GM12874 (cell line): Measurements from ENCODE around the gene MB21D2.

Experiments used
- TF ChIP-seq, protein P1 (sequence below): IDR thresholded peaks from 2 replicates; pipeline ENCODE4 v1.5.1; 2011; ENCODE audit warnings: low read depth, mild to moderate bottlenecking, control low read depth, low read length, moderate library complexity; ENCODE audit not compliant: insufficient read depth

The MB21D2 gene

DNA sequence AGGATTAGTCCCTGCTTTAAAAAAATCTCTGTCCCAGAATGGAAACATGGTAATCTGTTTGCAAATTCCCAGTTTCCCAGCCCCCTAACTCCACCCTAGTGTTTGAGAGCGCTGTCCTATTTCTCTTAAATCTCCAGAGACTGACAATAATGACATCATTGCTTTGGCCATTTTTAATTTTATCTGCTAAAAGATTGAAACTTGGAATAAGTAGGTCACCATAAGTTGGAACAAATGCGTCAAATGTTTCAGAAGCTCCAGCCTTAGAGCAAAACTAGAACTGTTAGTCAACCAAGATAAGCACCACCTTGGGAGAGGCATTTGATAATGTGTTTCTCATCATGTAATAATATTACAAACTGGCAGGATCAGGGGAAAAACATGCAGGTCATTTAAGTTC lies 25.7 kb upstream of the MB21D2 start:
- TF ChIP-seq, protein P1, sequence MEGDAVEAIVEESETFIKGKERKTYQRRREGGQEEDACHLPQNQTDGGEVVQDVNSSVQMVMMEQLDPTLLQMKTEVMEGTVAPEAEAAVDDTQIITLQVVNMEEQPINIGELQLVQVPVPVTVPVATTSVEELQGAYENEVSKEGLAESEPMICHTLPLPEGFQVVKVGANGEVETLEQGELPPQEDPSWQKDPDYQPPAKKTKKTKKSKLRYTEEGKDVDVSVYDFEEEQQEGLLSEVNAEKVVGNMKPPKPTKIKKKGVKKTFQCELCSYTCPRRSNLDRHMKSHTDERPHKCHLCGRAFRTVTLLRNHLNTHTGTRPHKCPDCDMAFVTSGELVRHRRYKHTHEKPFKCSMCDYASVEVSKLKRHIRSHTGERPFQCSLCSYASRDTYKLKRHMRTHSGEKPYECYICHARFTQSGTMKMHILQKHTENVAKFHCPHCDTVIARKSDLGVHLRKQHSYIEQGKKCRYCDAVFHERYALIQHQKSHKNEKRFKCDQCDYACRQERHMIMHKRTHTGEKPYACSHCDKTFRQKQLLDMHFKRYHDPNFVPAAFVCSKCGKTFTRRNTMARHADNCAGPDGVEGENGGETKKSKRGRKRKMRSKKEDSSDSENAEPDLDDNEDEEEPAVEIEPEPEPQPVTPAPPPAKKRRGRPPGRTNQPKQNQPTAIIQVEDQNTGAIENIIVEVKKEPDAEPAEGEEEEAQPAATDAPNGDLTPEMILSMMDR: no peak

DNA sequence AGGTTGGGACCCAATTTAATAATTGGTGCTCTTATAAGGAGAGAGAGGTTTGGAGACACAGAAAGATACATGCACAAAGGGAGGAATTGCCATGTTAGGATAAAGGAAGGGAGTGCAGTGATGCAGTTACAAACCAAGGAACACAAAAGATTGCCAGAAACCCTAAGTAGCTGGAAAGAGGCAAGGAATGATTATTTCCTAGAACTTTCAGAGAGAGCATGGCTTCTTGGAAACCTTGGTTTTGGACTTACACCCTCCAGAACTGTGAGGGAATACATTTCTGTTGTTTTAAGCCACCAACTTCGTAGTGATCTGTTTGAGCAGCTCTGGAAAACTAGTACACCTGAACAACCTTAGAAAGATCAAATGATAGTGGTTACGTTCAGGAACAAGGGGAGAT lies 25.0 kb upstream of the MB21D2 start:
- TF ChIP-seq, protein P1: no peak

DNA sequence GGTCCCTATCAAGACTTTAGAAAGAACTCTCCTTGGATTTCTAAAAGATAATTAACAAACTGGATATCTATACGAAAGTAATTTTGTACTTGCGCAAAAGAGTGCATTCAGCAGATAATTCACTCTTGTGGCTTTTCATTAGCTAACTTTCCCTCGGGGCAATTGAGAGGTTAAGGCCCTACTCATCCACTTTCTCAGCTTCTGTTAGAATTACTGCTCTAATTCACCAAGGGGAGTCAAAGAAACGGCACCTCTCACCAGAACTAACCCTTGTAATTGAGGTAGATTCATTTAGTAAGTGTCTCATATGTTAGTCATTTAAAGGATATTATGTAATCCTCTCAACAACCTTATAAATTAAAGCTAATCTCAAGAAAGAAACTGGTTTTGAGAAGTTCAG lies 22.5 kb upstream of the MB21D2 start:
- TF ChIP-seq, protein P1: no peak

DNA sequence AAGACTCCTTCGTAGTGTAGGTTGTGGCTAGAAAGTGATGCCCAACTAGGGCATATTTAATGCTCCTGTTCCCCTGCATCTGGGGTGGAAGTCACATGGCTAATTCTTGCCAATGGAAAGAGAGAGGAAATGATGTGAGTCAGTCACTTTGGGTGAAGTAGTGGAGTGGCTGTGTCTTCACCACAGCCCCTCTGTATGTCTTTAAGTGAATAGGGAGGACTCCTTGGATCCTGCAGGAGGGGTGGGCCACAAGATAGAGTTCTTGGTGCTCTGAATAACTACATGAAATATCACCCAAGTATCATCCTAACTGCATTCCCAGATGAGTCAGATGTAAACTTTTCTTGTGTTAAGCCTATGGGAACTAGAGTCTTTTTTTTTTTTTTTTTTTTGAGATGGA lies 17.8 kb upstream of the MB21D2 start:
- TF ChIP-seq, protein P1: no peak

DNA sequence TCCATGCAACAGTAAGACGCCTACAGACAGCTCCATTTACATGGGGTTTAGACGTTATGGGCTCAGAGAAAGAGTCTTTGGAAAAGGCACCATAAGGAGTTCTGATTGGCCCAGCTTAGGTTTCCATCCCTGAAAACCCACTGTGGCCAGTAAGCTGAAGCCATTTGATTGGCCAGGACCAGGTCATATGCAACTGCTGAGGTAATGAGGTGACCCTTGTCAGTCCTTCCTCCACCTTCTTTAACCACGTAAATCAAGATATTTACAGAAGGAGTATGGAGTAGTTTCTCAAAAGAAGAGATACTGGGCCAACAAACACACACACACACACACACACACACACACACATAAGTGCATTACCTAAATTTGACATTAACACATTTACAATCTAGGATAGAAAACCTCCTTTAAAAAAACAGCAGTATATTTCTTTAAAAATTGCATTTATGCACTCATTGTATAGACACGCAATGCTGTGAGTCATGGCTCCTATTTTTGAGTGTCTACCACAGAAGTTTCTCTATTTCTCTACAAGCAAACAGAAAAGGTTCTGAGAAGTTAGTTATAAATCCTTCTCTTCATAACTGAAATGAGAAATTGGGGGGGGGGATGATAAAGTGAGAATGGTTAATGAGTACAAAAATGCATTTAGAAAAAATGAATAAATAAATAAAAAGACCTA lies 16.3 kb upstream of the MB21D2 start:
- TF ChIP-seq, protein P1: no peak

DNA sequence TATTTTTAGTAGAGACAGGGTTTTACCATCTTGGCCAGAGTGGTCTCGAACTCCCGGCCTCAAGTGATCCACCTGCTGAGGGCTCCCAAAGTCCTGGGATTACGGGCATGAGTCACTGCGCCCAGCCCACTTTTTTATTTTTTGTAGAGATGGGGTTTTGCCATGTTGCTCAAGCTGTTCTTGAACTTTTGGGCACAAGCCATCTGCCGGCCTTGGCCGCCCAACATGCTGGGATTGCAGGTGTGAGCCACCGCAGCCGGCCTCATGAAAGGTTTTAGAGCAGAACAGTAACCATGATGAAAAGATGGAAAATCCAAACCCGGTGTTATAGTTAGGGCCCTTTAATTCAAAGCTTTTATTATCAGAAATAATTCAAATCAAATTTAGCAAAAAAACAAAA lies 15.6 kb upstream of the MB21D2 start:
- TF ChIP-seq, protein P1: no peak

DNA sequence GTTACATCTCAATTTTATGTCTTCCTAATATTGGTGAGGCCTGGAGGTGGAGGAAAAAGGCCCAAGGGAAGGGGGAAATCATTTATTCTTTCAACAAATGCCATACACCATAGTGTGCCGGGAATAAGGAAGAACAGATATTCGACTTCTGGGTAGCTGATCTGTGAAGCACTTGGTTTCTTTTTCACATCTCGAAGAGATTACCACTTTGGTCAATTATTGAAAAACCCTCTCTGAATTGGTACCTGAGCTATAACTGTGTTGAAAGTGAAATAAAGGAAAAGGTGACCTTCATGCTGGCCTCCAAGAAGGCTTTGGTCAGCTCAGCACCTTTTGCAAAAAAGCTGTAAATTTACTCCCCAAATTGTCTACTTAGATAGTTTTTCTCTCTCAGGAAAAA lies 14.2 kb upstream of the MB21D2 start:
- TF ChIP-seq, protein P1: no peak
